ENCODE results near the gene LDB2.

The LDB2 gene

DNA sequence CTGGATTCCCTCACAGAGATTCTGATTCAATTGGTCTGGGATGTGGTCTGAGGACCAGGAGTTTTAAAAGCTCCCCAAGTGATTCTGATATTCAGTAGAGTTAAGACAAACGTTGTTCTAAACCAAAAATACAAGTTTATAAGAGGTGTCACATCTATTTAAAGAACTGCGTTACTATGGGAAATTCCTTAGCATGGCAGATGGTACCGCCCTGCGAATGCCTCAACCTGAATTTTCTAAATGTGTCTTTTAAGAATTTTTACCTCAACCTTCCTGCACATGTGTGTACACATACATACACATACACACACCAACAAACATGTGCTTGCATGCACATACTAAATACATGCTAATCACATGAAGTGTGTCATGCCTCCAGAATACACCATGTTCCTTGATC is 343.3 kb downstream of the LDB2 start:
- TF ChIP-seq, protein P1, sequence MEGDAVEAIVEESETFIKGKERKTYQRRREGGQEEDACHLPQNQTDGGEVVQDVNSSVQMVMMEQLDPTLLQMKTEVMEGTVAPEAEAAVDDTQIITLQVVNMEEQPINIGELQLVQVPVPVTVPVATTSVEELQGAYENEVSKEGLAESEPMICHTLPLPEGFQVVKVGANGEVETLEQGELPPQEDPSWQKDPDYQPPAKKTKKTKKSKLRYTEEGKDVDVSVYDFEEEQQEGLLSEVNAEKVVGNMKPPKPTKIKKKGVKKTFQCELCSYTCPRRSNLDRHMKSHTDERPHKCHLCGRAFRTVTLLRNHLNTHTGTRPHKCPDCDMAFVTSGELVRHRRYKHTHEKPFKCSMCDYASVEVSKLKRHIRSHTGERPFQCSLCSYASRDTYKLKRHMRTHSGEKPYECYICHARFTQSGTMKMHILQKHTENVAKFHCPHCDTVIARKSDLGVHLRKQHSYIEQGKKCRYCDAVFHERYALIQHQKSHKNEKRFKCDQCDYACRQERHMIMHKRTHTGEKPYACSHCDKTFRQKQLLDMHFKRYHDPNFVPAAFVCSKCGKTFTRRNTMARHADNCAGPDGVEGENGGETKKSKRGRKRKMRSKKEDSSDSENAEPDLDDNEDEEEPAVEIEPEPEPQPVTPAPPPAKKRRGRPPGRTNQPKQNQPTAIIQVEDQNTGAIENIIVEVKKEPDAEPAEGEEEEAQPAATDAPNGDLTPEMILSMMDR (IDR thresholded peaks at IDR 0.05), result no peak

DNA sequence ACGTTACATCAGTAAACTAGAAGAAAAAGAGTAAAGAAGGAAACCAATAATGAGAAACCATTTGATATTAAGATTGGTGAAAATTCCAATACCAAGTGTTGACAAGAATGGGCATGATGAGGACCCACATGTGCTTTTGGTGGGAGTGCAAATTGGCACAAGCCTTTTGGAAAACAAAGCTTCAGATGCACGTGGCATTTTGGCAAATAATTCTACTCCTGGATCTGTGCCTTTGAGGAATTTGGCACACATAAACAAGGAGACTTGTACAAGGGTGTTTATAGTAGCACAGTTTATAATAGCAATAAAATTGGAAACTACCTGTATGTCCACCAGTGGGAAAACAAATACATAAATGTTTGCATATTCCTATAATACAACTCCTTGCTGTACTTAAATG is 347.9 kb downstream of the LDB2 start:
- TF ChIP-seq, protein P1 (IDR thresholded peaks at IDR 0.05), result no peak

DNA sequence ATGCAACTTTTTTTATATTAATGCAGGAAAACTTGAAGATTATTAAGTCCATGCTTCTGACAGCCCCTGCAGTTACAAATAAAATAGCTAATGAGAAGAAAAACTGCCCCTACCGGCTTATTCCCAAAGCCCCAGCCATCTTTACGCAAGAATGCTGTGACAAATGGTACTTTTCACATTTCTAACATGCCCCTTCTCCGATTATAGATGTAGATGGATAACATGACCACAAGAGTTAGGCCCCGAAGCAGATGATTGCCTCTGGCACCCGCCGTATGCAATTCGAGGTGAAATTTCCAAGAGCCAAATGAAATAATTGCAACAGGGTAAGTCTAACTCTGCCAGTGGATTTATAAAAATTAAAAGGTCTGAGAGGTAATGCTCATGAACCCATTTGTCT is 352.8 kb downstream of the LDB2 start:
- TF ChIP-seq, protein P1 (IDR thresholded peaks at IDR 0.05), result no peak

DNA sequence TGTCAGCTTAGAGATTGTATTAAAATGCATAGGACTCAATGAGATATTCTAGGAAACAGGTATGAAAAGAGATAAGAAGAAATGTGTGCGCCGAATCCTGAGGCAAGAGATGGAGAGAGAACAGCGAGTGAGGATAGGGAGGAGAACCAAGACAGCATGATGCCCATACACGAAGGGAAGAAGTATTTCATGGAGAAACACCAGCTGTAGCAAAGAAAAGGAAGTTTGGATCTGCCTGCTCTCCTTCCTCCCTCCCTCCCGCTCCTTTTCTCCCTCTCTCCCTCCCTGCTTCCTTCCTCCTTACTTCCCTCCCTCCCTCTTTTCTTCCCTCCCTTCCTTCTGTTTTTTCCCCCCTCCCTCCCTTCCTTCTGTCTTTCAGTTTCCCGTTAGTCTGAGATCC is 353.6 kb downstream of the LDB2 start:
- TF ChIP-seq, protein P1 (IDR thresholded peaks at IDR 0.05), result no peak

DNA sequence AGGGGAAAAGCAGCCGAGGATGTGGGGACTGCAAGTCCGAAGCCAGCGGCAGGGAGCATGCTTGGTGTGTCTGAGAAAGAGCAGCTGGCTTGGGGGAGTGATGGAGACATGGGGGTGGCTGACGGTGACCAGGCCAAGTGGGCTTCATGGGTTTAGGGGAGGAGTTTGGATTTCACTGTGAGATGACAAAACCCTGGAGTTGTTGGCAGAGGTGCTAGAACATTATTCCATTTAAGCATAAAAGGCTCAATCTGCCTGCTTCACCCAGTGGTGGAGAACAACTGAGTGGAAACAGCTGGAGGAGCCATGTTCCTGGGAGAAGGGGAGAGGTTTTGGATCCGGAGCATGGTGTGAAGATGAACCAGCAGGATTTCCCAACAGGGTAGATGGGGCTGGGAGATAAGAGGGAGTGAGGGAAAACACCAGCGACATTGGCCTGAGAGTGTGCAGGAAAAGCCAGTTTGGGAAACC is 354.2 kb downstream of the LDB2 start:
- TF ChIP-seq, protein P1 (IDR thresholded peaks at IDR 0.05), result no peak

DNA sequence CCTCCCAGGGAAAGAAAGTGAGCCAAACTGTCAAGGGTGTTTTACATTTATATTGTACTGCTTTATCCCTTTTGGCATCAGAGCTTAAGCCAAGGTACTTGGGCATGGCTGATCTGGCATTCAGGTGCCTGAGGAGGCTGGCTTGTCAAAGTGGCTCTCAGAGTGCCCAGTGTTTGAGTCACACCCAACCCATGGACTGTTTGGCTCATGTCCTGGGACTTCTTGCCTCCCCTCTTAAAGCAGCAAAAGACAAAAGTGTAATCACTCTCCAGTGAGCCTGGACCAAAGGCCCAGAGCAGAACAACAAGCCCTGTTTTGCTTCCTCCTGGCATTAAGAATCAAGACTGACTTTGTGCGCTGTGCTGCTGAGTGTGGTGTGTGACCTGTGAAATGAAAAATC is 360.5 kb downstream of the LDB2 start:
- TF ChIP-seq, protein P1 (IDR thresholded peaks at IDR 0.05), result no peak

DNA sequence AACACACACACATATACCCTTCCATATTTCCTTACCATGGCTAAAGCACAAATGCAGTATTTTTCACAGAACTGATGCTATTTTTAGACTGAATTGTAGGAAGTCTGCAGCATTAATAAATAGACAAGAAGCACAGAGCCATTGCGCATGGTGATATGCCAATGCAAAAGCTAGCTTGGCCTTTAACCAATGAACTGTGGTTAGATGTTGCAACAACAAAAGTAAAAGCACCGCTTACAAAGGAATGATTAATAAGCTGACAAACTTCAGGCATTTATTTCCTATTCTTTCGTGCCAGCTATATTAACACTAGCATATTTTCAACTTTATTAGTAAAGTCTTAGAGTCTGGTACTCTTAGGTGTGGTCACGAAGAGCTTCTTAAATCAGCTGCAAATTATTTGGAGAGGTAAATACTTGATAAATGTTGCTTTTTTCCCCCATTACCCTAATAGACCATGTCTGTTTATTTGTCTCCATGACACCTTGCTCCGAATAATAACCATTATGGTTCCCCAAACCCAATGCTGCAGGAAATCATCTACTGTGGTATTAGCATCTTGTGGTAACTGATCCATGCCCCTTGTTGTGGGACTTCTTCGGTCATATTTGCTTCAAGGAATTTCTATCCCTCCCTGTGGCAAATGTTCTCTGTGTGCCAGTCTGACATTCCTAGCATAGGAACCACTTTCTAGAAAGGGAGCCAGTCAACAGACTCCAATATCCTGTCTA is 366.0 kb downstream of the LDB2 start:
- TF ChIP-seq, protein P1 (IDR thresholded peaks at IDR 0.05), result no peak
